ENCODE results near the gene ABHD4.

The ABHD4 gene

DNA sequence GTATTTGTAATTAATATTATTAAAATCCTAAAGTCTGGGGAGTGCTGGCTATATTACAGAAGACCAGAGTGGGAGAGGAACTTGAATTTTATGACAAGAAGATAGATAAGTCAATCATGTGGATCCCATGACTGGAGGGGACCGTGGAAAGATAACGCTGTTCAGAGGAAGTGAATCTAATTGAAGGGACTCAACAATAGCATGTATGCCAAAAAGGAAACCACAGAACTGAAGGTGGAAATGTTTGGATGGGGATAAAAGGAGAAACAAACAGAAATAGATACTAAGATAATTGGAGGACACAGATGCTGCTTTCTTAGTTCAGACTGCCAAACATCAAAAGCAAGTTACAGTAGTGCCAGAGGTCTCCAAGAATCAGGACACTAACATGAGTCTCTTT is 24.9 kb downstream of the ABHD4 start:
- no peak for TF ChIP-seq EZH2phosphoT487 (IDR thresholded peaks at IDR 0.05; ENCODE audit: low read depth)
- TF ChIP-seq, protein P1, sequence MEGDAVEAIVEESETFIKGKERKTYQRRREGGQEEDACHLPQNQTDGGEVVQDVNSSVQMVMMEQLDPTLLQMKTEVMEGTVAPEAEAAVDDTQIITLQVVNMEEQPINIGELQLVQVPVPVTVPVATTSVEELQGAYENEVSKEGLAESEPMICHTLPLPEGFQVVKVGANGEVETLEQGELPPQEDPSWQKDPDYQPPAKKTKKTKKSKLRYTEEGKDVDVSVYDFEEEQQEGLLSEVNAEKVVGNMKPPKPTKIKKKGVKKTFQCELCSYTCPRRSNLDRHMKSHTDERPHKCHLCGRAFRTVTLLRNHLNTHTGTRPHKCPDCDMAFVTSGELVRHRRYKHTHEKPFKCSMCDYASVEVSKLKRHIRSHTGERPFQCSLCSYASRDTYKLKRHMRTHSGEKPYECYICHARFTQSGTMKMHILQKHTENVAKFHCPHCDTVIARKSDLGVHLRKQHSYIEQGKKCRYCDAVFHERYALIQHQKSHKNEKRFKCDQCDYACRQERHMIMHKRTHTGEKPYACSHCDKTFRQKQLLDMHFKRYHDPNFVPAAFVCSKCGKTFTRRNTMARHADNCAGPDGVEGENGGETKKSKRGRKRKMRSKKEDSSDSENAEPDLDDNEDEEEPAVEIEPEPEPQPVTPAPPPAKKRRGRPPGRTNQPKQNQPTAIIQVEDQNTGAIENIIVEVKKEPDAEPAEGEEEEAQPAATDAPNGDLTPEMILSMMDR (IDR thresholded peaks at IDR 0.05; ENCODE audit: low read depth, low read length), result no peak
- Histone ChIP-seq H2AFZ (ENCODE audit: low read depth, low read length) (no peak overlapping the region), H3K27me3 (ENCODE audit: low read depth, low read length) (peaks cover 4% of the 10 kb centered on the region), H4K20me1 (ENCODE audit: insufficient read depth, low read length) (no peaks in the 10 kb centered on the region), H3K27ac (ENCODE audit: low read length) (no peak overlapping the region), H3K79me2 (ENCODE audit: low read length) (no peaks in the 10 kb centered on the region), H3K9me3 (ENCODE audit: insufficient read depth, low read length) (no peaks in the 10 kb centered on the region), H3K4me2 (ENCODE audit: low read length) (no peak overlapping the region), H3K9ac (ENCODE audit: low read length) (no peak overlapping the region), H3K36me3 (replicated peaks; ENCODE audit: low read depth, low read length) (no peaks in the 10 kb centered on the region), H3K4me3 (ENCODE audit: low read length) (no peak overlapping the region), H3K4me1 (ENCODE audit: low read length) (no peaks in the 10 kb centered on the region)

DNA sequence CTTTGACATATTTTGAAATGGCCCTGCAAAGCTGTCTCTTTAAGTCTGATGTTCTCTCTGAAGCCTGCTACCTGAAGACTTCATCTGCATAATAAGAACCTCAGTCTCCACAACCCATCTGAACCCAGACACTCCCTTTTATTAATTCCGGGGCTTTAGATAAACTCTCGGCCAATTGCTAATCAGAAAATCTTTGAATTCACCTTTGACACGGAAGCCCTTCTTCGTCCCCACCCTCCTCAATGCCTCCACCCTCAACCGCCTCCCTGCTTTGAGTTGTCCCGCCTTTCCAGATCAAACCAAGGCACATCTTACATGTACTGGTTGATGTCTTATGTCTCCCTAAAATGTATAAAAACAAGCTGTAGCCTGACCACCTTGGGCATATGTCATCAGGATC is 28.5 kb downstream of the ABHD4 start:
- Histone ChIP-seq H3K9me3 (ENCODE audit: insufficient read depth, low read length) (no peaks in the 10 kb centered on the region), H3K27ac (ENCODE audit: low read length) (no peak overlapping the region), H3K4me2 (ENCODE audit: low read length) (no peak overlapping the region), H3K4me1 (ENCODE audit: low read length) (no peaks in the 10 kb centered on the region), H2AFZ (ENCODE audit: low read depth, low read length) (no peak overlapping the region), H4K20me1 (ENCODE audit: insufficient read depth, low read length) (no peaks in the 10 kb centered on the region), H3K36me3 (replicated peaks; ENCODE audit: low read depth, low read length) (no peaks in the 10 kb centered on the region), H3K9ac (ENCODE audit: low read length) (no peak overlapping the region), H3K4me3 (ENCODE audit: low read length) (no peak overlapping the region), H3K79me2 (ENCODE audit: low read length) (no peaks in the 10 kb centered on the region), H3K27me3 (ENCODE audit: low read depth, low read length) (peaks cover 21% of the 10 kb centered on the region)
- no peak for TF ChIP-seq EZH2phosphoT487 (IDR thresholded peaks at IDR 0.05; ENCODE audit: low read depth)
- TF ChIP-seq, protein P1 (IDR thresholded peaks at IDR 0.05; ENCODE audit: low read depth, low read length), result no peak

DNA sequence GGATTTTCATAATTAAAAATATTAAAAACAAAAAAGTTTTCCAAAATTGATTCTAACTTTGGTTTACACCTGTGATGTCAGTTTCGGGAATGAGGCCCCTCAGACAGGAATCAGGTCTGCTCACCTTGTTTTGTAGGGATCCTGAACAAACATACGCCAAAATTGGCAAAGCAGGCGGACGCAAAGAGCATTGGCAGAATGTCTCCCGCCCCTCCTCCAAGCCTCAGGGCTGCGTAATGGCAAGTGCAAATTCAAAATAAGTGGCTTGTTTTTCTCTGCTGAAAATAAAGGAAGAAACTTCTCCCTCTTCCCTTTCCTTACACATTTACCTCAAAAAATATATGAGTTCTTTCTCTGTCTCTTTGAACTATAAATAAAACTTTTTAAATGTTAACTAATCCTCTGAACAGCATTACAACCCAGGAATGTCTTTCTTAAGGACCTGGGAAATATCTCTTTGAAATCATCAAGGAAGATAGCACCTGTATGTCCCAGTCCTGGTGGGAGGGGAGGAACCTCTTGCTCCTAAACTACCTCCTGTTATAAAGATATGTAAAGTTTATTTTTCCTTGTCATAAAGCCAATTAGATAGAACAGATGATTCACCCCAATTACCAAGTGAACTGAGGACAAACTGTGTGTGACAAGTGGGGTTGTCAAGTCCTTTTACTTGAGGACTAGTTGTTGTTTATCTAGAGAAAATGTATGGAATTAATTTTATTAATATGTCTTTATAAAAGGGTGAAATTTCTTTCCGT is 29.6 kb downstream of the ABHD4 start:
- Histone ChIP-seq H2AFZ (ENCODE audit: low read depth, low read length) (no peak overlapping the region), H3K4me2 (ENCODE audit: low read length) (no peak overlapping the region), H3K79me2 (ENCODE audit: low read length) (no peaks in the 10 kb centered on the region), H3K4me3 (ENCODE audit: low read length) (no peak overlapping the region), H3K27me3 (ENCODE audit: low read depth, low read length) (peaks cover 21% of the 10 kb centered on the region), H3K4me1 (ENCODE audit: low read length) (no peaks in the 10 kb centered on the region), H3K36me3 (replicated peaks; ENCODE audit: low read depth, low read length) (no peaks in the 10 kb centered on the region), H3K27ac (ENCODE audit: low read length) (no peak overlapping the region), H4K20me1 (ENCODE audit: insufficient read depth, low read length) (no peaks in the 10 kb centered on the region), H3K9me3 (ENCODE audit: insufficient read depth, low read length) (no peaks in the 10 kb centered on the region), H3K9ac (ENCODE audit: low read length) (no peak overlapping the region)
- TF ChIP-seq EZH2phosphoT487 (IDR thresholded peaks at IDR 0.05; ENCODE audit: low read depth), result no peak
- TF ChIP-seq, protein P1 (IDR thresholded peaks at IDR 0.05; ENCODE audit: low read depth, low read length), result no peak

DNA sequence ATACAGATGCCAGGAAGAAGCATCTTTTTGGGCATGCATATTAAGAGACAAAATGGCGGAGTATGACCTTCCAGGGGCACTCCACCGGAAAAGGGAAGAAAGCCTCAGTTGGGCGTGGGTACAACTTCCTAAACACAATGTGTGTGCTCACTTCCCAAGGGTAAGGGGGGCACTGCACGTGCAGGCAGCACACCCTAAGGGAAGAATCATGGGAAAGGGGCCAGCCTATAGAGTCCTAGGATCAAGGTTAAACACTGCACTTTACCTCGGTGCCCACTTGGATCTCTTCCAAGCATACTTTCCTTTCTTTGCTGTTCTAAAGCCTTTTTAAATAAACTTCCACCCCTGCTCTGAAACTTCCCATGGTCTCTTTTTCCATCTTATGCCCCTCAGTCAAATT is 31.3 kb downstream of the ABHD4 start:
- Histone ChIP-seq H2AFZ (ENCODE audit: low read depth, low read length) (no peak overlapping the region), H3K79me2 (ENCODE audit: low read length) (no peaks in the 10 kb centered on the region), H3K27ac (ENCODE audit: low read length) (no peak overlapping the region), H3K9me3 (ENCODE audit: insufficient read depth, low read length) (no peaks in the 10 kb centered on the region), H4K20me1 (ENCODE audit: insufficient read depth, low read length) (no peaks in the 10 kb centered on the region), H3K9ac (ENCODE audit: low read length) (no peak overlapping the region), H3K4me3 (ENCODE audit: low read length) (no peak overlapping the region), H3K36me3 (replicated peaks; ENCODE audit: low read depth, low read length) (no peaks in the 10 kb centered on the region), H3K4me2 (ENCODE audit: low read length) (no peak overlapping the region), H3K4me1 (ENCODE audit: low read length) (no peaks in the 10 kb centered on the region), H3K27me3 (ENCODE audit: low read depth, low read length) (peaks cover 21% of the 10 kb centered on the region)
- no peak for TF ChIP-seq EZH2phosphoT487 (IDR thresholded peaks at IDR 0.05; ENCODE audit: low read depth)
- TF ChIP-seq, protein P1 (IDR thresholded peaks at IDR 0.05; ENCODE audit: low read depth, low read length), result no peak

Data from OCI-LY3 (cell line).